Skeletal muscle satellite cell (primary cell): ENCODE measurements around the gene TMC3.
A peak's percentile ranks its signal among the peaks of the same experiment; 100 is the strongest.

Experiments used
- H3K27me3 ChIP-seq: 2 replicates; pipeline ENCODE4 v1.7.0; 2013; ENCODE audit warnings: low read length; ENCODE audit not compliant: control insufficient read depth, insufficient read depth
- H3K36me3 ChIP-seq: 2 replicates; pipeline ENCODE4 v1.7.0; 2013; ENCODE audit warnings: mild to moderate bottlenecking, control low read depth, low read length; ENCODE audit not compliant: insufficient read depth
- H3K4me1 ChIP-seq: 2 replicates; pipeline ENCODE4 v1.7.0; 2013; ENCODE audit warnings: low read length; ENCODE audit not compliant: control insufficient read depth, insufficient read depth
- H3K4me2 ChIP-seq: 2 replicates; pipeline ENCODE4 v1.7.0; 2013; ENCODE audit warnings: mild to moderate bottlenecking, low read length
- H3K4me3 ChIP-seq: 2 replicates; pipeline ENCODE4 v1.7.0; 2013; ENCODE audit warnings: low read length
- H3K9ac ChIP-seq: 2 replicates; pipeline ENCODE4 v1.7.0; 2013; ENCODE audit warnings: mild to moderate bottlenecking, low read depth, low read length, moderate library complexity
- H3K9me3 ChIP-seq: replicated peaks from 2 replicates; pipeline ENCODE4 v1.7.0; 2013; ENCODE audit warnings: mild to moderate bottlenecking, control low read depth, low read length

TMC3 gene

DNA sequence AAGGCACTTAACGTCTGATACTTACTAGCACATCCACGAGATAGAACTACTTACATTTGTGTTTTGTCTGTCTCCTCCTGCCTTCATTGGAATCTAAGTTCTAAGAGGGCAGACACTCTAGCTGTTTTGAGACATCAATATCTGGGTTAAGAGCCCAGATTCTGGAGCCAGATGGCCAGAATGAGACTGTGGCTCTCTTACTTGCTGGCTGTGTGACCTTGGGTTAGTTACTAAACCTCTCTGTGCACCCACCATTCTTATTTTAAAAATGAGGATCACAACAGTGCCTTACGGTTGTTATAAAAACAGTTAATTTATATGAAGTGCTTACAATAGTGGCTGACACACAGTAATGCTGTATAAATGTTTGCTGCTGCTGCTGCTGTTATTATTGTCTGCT lies 57.7 kb downstream of the TMC3 start:
- no peak overlapping the region for H3K9ac ChIP-seq
- no peaks in the 10 kb centered on the region for H3K27me3 ChIP-seq
- H3K4me1 ChIP-seq, result peaks cover 24% of the 10 kb centered on the region
- H3K9me3 ChIP-seq, result no peaks in the 10 kb centered on the region
- H3K4me3 ChIP-seq, result no peak overlapping the region
- H3K36me3 ChIP-seq, result peaks cover 24% of the 10 kb centered on the region
- H3K4me2 ChIP-seq, result no peak overlapping the region

GRCh38 chr15:81315452-81316175 lies 58.4 kb downstream of the TMC3 start:
- Histone ChIP-seq H3K4me3 (no peak overlapping the region), H3K4me1 (peaks cover 30% of the 10 kb centered on the region), H3K9me3 (no peaks in the 10 kb centered on the region), H3K27me3 (no peaks in the 10 kb centered on the region), H3K4me2 (no peak overlapping the region), H3K9ac (no peak overlapping the region), H3K36me3 (peaks cover 24% of the 10 kb centered on the region)

GRCh38 chr15:81314378-81314777 lies 59.6 kb downstream of the TMC3 start:
- Histone ChIP-seq H3K36me3 (peaks cover 19% of the 10 kb centered on the region), H3K27me3 (no peaks in the 10 kb centered on the region), H3K9ac (no peak overlapping the region), H3K4me3 (no peak overlapping the region), H3K4me2 (no peak overlapping the region), H3K4me1 (peaks cover 30% of the 10 kb centered on the region), H3K9me3 (no peaks in the 10 kb centered on the region)

DNA sequence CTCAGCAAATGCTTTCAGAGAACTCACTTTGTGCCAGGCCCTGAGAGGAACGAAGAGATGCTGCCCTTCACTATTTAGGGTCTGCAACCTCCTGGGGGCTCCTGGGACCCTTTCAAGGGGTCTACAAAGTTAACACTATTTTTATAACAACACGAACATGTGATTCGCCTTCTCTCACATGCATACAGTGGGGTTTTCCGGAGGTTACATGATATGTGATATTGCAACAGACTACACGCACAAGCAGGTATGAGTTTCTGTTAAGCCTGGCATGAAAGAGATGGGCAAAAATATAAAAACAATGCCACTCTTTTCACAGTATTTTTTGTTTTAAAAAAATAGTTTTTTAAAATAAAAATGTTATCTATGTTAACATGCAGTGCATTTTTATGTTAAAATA lies 60.3 kb downstream of the TMC3 start:
- Histone ChIP-seq H3K4me3 (no peak overlapping the region), H3K36me3 (peaks cover 14% of the 10 kb centered on the region), H3K27me3 (no peaks in the 10 kb centered on the region), H3K4me1 (peaks cover 35% of the 10 kb centered on the region), H3K9me3 (no peaks in the 10 kb centered on the region), H3K4me2 (peak overlapping the region; percentile 55), H3K9ac (no peak overlapping the region)

DNA sequence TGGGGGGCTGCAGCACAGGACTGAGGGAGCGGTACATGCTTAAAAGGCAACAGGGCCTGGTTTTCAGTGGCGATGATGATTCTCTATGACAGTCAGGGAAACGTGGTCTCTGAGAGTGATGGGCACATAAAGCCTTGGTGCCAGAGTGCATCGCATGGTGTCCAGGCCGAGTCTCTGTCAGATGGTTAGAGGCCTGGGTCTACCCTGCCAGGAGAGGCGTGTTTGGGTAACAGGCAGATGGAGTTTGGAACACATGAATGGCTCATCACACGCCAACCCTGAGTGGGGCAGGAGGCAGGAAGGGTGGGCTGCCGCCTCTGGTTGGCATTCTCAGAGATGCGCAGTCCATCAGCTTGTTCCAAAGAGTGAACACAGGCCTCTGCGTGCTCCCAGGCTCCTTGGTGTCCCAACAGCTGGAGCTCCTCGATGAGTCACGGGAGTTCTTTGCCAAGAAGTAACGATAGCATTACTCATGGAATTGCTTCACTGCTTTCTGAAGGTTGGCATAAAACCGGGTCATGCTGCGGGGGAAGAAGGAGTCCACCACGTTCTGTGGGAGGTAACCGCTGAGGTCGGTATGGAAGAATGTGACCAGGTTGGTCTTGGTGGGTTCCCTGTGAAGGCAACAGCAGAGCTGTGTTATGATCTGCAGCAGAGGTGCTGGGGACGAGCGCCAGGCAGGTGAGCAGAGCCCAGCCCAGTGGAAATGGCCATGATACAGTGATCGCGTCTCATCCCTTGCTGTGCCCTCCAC lies 61.0 kb downstream of the TMC3 start:
- Histone ChIP-seq H3K9me3 (no peaks in the 10 kb centered on the region), H3K27me3 (no peaks in the 10 kb centered on the region), H3K4me2 (peak overlapping the region; percentile 55), H3K36me3 (peaks cover 12% of the 10 kb centered on the region), H3K4me3 (peak overlapping the region; percentile 6), H3K4me1 (peaks cover 42% of the 10 kb centered on the region), H3K9ac (peak overlapping the region; percentile 36)

DNA sequence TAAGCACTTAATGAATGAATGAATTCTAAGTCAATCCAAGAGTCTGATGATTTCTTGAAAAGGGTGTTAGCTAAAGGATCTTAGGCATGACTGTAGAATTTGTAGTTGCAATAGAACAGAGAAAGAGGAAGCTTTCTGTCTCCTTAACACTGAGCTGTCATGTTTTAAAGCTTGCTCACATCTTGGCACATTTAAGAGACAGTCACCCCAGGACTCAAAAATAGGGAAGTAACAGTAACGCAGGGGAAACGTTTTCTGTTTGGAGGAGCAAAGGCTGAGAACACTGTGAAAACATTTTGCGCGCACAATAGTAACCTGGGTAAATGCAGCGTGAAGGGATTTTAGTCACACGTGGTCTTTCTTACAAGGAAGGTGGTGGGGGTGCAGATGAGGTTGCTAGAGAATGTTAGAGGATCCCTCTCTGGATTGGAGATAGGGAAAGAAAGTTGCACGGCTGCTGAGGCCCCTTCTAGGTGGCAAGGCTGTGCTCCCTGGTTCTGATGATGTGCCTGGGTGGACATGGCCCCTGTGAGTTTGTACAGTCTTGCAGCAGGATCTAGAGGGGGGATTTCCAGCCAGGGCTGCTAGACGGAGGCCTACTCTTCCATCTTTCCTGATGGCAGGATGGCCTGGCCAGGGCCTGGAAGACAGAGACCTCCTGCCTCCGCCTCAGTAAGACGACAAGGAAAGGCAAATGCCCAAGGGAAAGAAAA lies 62.1 kb downstream of the TMC3 start:
- Histone ChIP-seq H3K36me3 (peaks cover 5% of the 10 kb centered on the region), H3K9me3 (no peaks in the 10 kb centered on the region), H3K4me3 (no peak overlapping the region), H3K27me3 (no peaks in the 10 kb centered on the region), H3K9ac (peak overlapping the region; percentile 36), H3K4me1 (peaks cover 43% of the 10 kb centered on the region), H3K4me2 (no peak overlapping the region)

GRCh38 chr15:81310480-81310879 lies 63.5 kb downstream of the TMC3 start:
- no peak overlapping the region for H3K4me2 ChIP-seq
- no peaks in the 10 kb centered on the region for H3K27me3 ChIP-seq
- no peaks in the 10 kb centered on the region for H3K36me3 ChIP-seq
- peaks cover 43% of the 10 kb centered on the region for H3K4me1 ChIP-seq
- no peaks in the 10 kb centered on the region for H3K9me3 ChIP-seq
- H3K9ac ChIP-seq, result no peak overlapping the region
- H3K4me3 ChIP-seq, result no peak overlapping the region

DNA sequence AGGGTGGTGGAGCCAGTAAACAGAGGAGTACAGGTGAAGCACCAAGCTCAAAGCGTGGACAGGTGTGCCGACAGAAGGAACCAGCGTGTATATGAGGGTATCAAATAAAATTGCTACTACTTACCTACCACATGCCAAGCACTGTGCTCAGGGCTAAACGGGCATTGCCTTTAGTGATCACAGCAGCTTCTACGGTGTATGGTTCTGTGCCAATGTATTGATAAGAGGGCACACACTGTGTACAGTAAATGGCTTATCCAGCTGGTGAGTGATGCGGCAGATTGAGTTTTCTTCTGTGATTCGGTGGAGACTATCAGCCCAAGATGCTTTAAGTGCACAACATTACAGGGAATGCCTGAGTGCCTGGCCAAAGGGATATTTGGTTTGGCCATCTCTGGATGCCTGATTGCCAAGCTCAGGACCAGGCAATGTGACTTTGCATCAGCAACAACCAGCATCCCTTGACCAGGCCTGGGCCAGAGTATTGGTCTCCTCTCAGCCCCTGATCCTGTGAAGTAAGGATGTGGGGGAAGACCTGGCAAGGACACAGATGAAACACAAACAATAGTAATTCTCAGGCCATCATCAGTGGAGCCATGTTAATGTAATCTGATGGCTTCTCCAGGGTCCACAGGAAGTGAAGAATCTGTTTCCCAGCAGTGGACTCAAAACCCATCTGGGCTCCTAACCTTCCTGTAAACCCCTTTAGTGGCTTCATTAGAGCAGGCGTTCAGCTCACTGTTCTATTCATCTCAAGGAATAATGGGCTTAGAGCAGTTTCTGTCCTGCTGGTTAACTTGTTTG lies 64.2 kb downstream of the TMC3 start:
- Histone ChIP-seq H3K4me3 (no peak overlapping the region), H3K4me2 (no peak overlapping the region), H3K4me1 (peaks cover 43% of the 10 kb centered on the region), H3K9ac (no peak overlapping the region), H3K36me3 (no peaks in the 10 kb centered on the region), H3K27me3 (no peaks in the 10 kb centered on the region), H3K9me3 (no peaks in the 10 kb centered on the region)

- Histone ChIP-seq H3K9ac (no peak overlapping the region), H3K27me3 (no peaks in the 10 kb centered on the region), H3K4me2 (no peak overlapping the region), H3K9me3 (no peaks in the 10 kb centered on the region), H3K4me3 (no peak overlapping the region), H3K4me1 (peaks cover 50% of the 10 kb centered on the region), H3K36me3 (no peaks in the 10 kb centered on the region)
Observed at GRCh38 chr15:81308260-81308659, 65.8 kb downstream of the TMC3 start.

DNA sequence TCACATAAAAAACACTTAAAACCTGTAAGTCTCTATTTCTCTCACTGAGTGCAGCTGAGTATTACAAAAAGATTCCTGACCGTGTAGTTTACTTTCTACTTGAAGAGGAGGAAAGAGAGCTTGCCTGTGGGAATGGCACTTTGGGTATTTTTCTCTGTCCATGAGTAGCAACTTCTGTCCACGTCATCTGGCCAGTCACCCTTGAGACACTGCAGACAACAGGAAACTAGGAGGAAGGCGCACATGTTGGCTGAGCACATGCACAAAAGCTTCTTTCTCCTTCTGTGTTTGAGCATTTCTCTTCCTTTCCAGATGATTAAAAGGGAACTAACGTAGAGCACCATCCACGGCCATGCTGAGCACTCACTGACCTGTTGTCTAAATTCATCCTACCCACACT lies 69.8 kb downstream of the TMC3 start:
- Histone ChIP-seq H3K9me3 (no peaks in the 10 kb centered on the region), H3K9ac (no peak overlapping the region), H3K4me2 (no peak overlapping the region), H3K4me3 (no peak overlapping the region), H3K27me3 (no peaks in the 10 kb centered on the region), H3K36me3 (no peaks in the 10 kb centered on the region), H3K4me1 (peaks cover 26% of the 10 kb centered on the region)
